ENCODE results near the gene NSMF. TPM values are rescaled to one million over a fixed set of nuclear protein-coding genes. Genes with fewer than 3 reads are reported as not detected.

NSMF gene
- total RNA-seq, 2 experiments from 2014 or later: 104 to 109 TPM

DNA sequence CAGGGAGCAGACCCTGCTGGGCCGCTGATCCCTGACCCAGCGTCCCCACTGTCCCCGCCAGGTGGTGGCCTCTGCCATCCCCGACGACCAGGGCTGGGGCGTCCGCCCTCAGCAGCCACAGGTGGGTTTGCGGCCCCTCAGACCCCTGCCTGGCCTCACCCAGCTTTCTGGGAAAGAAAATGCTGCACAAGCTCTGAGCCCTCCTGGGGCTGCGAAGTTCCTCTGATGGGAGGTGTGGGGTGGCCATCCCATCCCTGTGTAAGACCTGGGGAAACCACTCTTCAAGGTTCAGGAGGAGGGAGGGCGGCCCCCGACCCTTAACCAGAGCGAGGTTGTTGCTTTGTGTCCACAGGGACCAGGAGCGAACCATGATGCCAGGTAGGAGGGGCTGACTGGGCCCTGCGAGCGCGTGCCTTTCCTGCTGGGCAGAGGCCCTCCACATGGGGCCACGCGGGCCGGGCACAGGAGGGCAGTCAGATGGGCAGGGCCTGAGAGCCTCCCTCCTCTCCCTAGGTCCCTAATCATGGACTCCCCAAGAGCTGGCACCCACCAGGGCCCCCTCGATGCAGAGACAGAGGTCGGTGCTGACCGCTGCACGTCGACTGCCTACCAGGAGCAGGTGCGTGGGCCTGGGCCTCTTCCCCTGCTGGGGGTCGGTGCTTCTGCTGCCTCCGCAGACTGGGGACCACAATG lies 28.3 kb downstream of the NSMF start:
- no peak overlapping the region for H3K4me3 Mint-ChIP-seq
- Histone ChIP-seq H3K4me1 (ENCODE audit: insufficient read depth, low read length) (no peaks in the 10 kb centered on the region), H3K27me3 (ENCODE audit: control insufficient read depth in 1 of 2, insufficient read depth in 2 of 2, low read length in 2 of 2) (no peaks in the 10 kb centered on the region), H3K9me3 (ENCODE audit: control insufficient read depth in 1 of 2, insufficient read depth in 1 of 2, low read length in 2 of 2) (no peaks in the 10 kb centered on the region), H3K36me3 (ENCODE audit: insufficient read depth, low read length) (no peaks in the 10 kb centered on the region), H3K4me3 (ENCODE audit: low read length) (no peak overlapping the region), H3K27ac (ENCODE audit: low read depth in 1 of 2, low read length in 2 of 2) (no peak overlapping the region)
- no peak for DNase-seq
- ChIA-PET CTCF (no interaction called here), POLR2A (no interaction called here)
- ATAC-seq (ENCODE audit: poor library complexity): no peak
- no peaks in the 10 kb centered on the region for H3K9me3 Mint-ChIP-seq
- H3K4me1 Mint-ChIP-seq (ENCODE audit: low read depth): no peaks in the 10 kb centered on the region
- H3K27me3 Mint-ChIP-seq: no peaks in the 10 kb centered on the region
- no peaks in the 10 kb centered on the region for H3K36me3 Mint-ChIP-seq (ENCODE audit: low read depth)
- TF ChIP-seq CTCF (IDR thresholded peaks at IDR 0.05): no peak
- intact Hi-C loops (cut with DNase I, micrococcal nuclease): no loop called here
- H3K27ac Mint-ChIP-seq: no peak overlapping the region

DNA sequence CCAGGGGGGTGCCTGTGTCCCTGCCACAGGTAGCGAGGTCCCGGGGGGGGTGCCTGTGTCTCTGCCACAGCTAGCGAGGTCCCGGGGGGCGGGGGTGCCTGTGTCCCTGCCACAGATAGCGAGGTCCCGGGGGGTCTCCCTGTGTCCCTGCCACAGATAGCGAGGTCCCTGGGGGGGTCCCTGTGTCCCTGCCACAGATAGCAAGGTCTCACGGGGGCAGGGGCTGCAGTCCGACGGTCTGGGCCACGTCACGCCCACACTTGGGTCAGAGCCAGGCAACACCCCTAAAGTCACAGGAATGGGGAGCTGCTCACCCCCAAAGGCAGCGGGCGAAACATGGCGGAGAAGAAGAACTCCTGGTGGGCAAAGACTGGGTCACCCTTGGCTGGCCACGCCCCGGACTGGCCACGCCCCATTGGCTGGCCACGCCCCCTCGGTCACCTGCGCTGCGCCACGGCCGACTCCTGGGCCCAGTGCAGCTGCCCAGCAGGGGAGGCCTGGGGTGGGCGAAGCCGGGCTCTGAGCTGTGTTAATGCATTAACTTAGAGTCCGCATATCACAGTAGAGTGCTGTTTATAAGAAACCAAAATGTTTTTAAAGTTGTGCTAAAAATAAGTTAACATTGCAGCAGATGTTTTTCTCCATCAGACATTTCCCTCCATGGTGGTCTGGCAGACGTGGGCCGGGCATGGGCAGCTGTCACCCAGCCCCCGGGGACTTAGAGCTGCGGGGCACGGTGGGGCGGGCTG lies 29.0 kb downstream of the NSMF start:
- no peaks in the 10 kb centered on the region for H3K9me3 ChIP-seq (ENCODE audit: control insufficient read depth in 1 of 2, insufficient read depth in 1 of 2, low read length in 2 of 2)
- peak in 1 of 14 experiments; percentile 32 for DNase-seq
- H3K4me3 Mint-ChIP-seq: no peak overlapping the region
- ChIA-PET POLR2A (no interaction called here), CTCF (no interaction called here)
- no peaks in the 10 kb centered on the region for H3K27me3 Mint-ChIP-seq
- no peaks in the 10 kb centered on the region for H3K36me3 ChIP-seq (ENCODE audit: insufficient read depth, low read length)
- TF ChIP-seq CTCF (IDR thresholded peaks at IDR 0.05): no peak
- H3K27ac ChIP-seq (ENCODE audit: low read depth in 1 of 2, low read length in 2 of 2): no peak overlapping the region
- no peak for ATAC-seq (ENCODE audit: poor library complexity)
- H3K36me3 Mint-ChIP-seq (ENCODE audit: low read depth): no peaks in the 10 kb centered on the region
- intact Hi-C loops (cut with DNase I, micrococcal nuclease): no loop called here
- no peaks in the 10 kb centered on the region for H3K9me3 Mint-ChIP-seq
- no peak overlapping the region for H3K4me3 ChIP-seq (ENCODE audit: low read length)
- H3K27ac Mint-ChIP-seq: no peak overlapping the region
- no peaks in the 10 kb centered on the region for H3K4me1 ChIP-seq (ENCODE audit: insufficient read depth, low read length)
- no peaks in the 10 kb centered on the region for H3K4me1 Mint-ChIP-seq (ENCODE audit: low read depth)
- no peaks in the 10 kb centered on the region for H3K27me3 ChIP-seq (ENCODE audit: control insufficient read depth in 1 of 2, insufficient read depth in 2 of 2, low read length in 2 of 2)

- ChIA-PET POLR2A (no interaction called here), CTCF (no interaction called here)
- H3K27ac ChIP-seq (ENCODE audit: low read depth in 1 of 2, low read length in 2 of 2): no peak overlapping the region
- no peaks in the 10 kb centered on the region for H3K27me3 ChIP-seq (ENCODE audit: control insufficient read depth in 1 of 2, insufficient read depth in 2 of 2, low read length in 2 of 2)
- no peak overlapping the region for H3K27ac Mint-ChIP-seq
- H3K9me3 ChIP-seq (ENCODE audit: control insufficient read depth in 1 of 2, insufficient read depth in 1 of 2, low read length in 2 of 2): no peaks in the 10 kb centered on the region
- peaks cover under 1% of the 10 kb centered on the region for H3K4me1 ChIP-seq (ENCODE audit: insufficient read depth, low read length)
- no peak overlapping the region for H3K4me3 ChIP-seq (ENCODE audit: low read length)
- no peaks in the 10 kb centered on the region for H3K27me3 Mint-ChIP-seq
- ATAC-seq (ENCODE audit: poor library complexity) (no peak), DNase-seq (no peak)
- H3K9me3 Mint-ChIP-seq: no peaks in the 10 kb centered on the region
- intact Hi-C loops (cut with DNase I, micrococcal nuclease): no loop called here
- no peak for TF ChIP-seq CTCF (IDR thresholded peaks at IDR 0.05)
- H3K4me3 Mint-ChIP-seq: no peak overlapping the region
- H3K36me3 ChIP-seq (ENCODE audit: insufficient read depth, low read length): no peaks in the 10 kb centered on the region
- H3K4me1 Mint-ChIP-seq (ENCODE audit: low read depth): peaks cover 6% of the 10 kb centered on the region
- H3K36me3 Mint-ChIP-seq (ENCODE audit: low read depth): no peaks in the 10 kb centered on the region
Measured at GRCh38 chr9:137429546-137429890, 29.6 kb downstream of the NSMF start.
